ENCODE data around the gene BID.

BID gene

DNA sequence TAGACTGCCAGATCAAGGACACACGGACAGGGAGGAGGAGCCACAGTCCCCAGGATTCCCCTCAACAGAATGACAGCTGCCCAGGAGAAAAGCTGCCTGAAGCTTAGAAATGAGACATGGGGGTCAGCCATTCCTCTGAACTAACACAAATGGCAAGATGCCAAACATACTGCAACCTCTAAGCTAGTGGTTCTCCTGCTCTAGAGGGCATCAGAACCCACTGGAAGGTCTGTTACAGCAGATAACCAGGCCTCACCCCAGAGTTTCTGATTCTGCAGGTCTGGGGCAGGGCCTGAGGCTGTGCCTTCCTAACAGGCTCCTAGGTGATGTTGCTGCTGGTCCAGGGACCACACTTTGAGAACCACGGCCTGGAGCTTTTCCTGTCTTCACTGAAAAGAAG is 28.6 kb upstream of the BID start:
- DNase-seq = no peak

DNA sequence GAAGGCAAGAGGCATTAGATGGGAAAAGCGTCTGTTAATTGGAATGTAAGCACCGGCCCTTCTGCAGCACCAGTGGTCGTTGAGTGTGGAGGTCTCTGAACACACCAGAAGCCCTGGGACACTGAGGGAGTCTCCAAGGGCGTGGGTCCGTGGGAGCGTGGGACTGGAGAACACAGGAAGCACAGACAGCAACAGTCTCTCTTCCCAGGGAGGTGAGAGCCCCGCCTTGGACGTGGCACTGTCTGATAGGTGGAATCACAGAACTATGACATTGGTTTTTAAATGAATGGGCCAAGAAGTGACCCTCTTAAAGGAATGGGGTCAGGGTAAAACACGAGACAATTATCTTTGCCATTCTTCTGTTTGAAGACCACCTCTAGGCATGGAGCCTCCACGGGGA is 28.1 kb upstream of the BID start:
- DNase-seq = no peak

DNA sequence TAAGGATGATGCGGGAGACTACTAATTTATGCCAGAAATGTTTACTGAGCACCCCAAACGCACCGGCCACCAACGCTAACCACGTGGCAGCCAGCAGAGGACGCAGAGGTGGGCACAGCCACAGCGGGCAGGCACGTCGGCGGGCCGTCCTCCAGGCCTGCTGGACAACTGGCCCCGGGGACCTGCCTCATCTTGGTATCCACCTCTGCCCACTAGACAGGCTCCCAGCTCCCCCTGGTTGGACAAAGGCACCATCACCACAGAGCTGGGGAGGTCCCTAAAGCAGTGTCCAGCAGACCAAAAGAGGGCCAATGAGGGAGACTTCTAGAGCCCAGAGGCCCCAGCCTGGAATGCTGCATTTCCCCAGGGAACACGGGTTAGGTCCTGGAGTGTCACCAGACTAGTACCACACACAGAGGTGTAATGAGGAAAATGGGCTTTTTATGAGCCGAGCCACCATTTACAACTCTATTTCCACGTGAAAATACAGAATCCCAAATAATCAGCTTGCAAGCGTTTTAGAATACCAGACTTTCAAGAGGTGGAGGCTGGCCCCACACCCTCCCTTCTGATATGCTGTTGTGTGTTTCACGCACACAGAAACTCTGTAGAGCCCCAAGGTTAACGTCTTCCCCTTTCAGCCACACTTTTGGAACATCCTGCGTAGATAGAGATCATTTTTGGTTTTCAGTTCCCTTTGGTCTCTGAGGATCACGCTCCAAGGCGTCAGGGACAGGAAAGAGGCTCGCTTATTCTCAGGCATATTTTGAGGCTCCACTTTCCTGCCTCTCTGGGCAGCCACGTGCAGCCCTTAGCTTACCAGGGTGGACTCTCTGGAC is 23.7 kb upstream of the BID start:
- no peak for DNase-seq

DNA sequence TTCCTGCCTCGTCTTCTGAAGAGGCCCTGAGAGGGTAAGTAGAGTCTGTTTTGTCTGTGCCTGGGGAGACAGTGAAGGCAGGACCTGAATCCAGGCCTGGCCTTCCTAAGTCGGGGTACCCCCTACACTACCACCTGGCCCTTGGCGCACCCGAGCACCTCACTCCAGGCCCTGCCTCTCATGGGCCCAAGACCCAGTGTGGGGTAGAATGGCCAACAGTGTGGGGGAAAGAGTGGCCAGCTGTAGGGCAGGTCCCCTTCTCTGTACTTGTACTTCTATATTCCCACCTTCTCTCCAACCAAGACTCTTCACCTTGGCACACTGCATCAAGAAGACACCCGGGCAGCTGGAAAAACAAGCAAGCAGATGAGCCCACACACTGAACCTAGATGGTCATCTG is 22.4 kb upstream of the BID start:
- no peak for DNase-seq

DNA sequence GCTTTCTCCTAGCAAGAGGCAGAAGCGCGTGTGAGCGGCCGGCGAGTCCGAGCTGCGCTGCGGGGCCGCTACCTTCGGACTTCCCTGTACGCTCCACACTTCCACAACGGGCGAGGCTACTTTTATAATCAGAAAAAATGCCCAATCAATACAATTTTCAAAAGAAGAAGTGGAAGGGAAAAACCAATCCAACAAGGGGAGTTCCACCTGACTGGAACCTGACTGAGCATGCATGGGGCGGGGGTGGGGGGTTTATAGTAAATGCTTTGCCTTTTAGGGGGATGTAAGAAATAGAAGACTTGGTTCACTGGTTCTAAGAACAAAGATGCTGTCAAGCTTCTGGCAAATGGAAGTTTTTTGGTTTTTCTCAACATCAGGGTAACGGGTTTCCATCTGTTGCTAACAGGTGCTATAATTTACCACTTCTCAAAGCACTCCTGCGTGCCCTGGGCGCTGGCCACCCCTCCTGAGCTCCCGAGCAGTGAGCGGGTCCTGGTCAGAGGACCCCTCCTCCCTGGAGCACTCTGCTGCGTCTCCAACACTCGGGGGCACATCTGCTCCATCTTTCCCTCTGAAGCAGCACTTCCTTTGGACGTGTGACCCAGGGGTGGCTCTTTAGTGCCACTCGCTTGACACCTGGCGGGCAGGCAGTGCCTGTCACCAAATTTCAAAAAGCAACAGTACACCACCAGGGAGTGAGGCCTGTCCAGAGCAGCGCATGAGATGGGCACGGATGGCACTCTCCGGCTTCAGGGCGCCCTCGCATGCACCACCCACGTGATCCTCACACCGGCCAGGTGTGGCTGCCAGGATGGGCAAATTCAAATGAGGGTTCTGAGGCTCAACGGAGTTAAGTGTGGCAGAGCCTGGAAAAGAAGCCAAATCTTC is 21.6 kb upstream of the BID start:
- DNase-seq = no peak

DNA sequence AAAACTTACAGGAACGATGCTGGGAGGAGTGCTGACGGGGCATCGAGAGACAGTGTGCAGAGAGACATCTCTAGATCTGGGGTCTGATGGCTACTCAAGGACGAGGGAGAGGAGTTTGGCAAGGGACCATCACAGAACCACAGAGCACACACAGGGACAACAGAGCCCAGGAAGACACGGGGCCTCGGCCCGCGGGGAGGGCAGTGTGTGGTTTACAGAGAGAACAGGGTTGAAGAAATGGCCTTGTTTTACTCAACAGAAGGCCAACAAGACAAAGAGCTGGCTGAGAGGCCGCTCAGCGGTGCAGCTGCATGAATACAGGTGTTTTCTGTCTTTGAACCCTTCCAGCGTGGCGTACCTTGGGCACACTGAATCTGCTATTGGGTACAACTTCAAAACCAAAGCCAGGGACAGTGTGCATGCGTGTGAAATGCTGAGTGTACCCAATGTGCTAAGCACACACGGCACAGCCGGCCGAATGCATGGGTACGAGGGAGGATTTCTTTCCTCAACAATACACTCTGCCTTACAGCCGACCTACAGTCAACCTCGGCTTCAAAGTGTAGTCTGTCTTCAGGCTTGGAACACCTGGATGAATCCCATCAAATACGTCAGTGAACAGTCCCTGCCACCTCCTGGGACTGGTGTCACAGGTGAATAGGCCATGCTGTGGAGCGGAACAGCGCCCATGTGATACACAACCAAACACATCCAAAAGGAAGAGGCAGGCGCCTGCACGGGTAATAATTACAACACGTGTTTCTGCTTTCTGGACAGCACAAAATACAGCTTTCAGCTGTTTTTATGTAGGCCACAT is 20.7 kb upstream of the BID start:
- DNase-seq = no peak

DNA sequence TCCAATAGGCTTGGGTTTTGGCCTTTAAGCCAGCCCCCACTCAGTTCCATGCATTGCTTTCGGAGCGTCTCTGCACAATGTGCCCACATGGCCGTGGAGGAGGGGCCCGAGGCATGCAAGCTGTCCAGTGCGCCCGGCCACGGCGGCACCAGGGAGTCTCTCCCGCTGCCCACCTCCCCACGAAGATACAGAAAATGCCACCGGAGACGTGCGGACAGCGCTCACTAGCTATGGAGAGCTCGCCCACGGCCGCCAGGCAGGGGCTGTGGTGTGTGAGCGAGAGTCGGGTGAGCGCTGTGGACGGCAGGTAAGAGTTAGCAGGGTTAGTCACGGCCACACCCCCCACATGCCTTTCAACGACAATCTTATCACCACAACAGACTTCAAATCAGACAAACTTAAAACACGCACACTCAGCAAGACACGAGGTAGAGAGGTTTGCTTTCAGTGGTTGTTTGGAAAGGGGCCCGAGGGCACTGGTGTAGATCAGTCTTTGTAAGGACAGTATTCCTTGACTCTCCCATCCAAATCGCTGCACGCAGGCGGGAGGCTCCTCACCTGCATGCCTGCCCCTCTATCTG is 18.7 kb upstream of the BID start:
- no peak for DNase-seq

DNA sequence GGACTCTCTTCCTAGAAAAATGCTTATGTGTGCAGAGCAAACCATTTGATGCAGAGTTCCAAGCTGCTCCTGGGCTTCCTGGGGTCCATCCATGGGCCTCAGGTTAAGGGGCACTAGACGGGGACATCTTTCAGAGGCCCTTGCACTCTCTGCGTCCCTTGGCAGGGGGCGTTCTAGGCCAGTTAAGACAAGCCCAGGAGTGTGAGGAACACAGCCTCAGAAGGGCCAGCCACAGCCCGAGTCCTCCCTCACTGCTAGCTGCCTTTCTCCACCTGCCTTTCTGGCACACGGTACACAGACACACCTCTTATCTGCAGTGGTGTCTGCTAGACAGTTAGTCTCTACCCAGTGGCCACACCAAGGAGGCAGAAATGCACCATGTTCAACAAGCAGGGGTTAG is 18.0 kb upstream of the BID start:
- no peak for DNase-seq

DNA sequence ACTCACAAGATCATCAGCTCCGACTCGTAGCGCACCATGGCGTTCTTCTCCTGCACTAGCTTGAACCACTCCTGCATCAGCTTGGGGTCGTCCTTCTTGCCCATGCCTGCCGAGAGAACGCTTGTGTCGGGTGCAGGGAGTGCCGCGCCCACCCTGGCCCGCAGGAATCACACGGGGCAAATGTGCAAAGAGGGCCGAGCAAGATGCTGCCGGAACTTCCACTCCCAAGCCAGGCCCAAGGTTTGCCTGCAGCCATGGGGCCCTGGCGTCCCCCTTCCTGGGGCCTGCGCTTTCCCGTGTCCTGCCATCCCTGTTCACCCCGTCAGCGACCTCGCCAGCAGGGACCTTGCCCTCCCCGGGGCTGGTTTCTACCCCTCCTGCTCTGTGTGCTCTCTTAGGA is 16.9 kb upstream of the BID start:
- DNase-seq = no peak

DNA sequence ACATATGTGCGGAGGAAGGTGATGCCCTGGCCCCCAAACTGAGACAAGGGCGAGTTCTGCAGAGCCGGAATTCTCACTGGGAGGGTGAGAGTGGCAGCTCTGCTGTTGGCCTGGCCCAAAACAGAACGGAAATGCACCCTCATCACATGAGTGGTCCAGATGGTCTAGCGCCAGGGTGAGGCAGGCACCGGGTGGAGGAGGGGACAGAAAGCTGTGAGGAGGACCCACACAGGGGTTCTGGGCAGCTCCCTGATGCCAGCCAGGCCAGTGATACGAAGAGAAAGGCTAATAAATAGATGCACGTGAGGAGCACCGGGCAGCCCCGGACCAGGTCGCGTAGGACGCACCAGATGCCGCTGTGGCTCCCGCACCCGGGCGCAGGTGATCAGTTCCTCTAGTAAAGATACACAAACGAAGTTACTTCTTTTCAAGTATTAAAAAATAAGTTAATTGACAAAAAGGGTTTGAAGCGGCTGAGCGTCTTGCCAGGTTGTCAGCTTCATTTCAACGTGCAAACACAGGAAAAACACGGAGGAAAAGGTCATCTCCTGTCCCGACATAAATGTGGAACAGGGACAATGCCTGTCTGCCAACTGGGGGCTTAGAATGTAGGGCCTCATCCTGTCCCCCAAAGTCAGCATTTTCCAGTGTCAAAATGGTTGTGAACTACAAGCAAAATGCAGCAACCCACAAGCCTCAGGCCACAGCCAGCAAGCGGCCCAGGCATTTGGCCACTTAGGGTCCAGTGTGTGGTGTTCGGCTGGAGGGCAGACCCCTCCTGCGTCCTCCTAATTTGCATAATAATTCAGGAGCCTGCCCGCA is 15.3 kb upstream of the BID start:
- no peak for DNase-seq

DNA sequence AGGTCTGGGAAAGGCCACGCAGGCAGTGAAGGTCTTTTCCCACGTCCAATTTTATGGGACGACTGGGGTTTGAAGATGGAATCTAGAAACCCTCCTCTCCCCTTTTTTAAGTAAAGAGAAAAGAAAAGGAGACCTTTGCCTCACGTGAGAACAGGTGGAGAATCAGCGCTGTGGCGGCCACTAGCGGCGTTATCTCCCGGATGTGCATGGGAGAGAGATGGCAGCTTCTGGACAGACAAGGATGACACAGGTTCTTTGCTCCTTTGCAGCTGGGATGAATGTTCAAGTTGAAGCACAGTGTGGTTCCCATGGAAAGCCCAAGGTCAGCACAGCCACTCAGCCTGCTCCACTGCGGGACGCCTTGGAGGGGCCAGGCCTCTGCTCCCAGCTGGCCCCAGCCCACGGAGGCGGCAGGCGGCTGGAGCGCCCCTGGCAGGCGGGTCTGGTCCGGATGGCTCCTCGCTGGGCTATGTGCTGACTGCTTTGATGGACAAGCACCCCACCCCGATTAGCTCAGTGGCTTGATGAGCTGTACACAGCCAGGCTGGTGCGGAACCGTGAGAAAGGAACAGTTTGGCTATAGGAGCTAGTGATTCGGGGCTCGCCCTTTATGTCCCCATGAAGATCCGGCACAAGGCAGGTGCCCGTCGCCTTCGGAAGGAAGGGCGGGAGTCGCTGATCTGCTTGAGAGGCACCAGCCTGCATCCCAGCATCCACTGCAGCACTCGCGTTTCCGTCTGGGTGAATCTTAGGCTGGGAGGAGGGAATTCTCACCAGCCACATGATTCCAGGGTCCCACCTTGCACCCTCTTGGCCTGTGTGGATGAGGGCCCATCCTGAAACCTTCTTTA is 14.5 kb upstream of the BID start:
- DNase-seq = no peak

DNA sequence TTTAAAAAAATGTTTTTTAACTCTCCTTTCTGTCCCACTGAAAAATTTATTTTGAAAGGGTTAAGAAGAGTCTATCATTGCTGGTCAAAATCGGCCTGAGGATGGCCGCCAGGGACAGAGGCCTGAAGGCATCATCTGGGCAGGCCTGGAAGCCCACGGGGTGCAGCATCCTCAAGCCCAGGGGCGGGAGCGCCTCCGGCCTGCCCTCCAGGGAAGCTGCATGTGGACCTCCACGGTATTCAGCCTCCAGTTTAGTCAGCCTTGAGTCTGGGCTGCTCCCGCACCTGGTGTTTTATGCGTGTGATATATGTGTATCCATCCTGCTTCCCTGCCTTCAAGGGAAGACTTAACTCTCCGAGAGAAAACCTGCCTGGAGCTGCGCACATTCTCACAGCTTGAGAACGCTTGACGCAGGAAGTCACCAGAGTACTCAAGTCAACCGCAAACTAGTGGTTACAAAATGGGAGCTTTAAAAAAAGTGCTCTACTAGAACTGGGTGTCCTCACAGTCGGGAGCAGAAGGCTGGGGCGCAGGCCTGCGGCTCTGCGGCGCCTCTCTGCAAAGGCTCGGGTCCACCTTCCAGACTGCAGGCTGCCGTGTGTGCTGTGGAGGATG is 13.6 kb upstream of the BID start:
- DNase-seq = no peak

DNA sequence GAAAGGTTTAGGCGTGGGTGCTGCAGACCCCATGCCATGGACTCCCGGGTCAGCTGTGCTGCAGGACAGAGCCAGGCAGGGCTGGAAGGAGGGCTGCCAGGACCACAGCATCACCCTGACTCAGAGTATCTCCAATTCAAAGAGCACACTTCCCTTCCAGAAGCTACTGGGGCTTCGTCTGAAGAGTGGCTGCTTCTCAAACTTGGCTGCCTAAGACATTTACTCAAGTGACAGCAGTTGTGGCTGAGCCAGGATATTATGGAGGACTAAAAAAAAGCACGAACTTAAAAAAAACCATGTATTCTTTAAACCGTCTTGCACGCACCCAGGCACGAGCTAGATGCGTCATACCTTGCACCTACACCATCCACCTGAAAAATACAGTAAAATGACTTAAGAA is 13.0 kb upstream of the BID start:
- no peak for DNase-seq

DNA sequence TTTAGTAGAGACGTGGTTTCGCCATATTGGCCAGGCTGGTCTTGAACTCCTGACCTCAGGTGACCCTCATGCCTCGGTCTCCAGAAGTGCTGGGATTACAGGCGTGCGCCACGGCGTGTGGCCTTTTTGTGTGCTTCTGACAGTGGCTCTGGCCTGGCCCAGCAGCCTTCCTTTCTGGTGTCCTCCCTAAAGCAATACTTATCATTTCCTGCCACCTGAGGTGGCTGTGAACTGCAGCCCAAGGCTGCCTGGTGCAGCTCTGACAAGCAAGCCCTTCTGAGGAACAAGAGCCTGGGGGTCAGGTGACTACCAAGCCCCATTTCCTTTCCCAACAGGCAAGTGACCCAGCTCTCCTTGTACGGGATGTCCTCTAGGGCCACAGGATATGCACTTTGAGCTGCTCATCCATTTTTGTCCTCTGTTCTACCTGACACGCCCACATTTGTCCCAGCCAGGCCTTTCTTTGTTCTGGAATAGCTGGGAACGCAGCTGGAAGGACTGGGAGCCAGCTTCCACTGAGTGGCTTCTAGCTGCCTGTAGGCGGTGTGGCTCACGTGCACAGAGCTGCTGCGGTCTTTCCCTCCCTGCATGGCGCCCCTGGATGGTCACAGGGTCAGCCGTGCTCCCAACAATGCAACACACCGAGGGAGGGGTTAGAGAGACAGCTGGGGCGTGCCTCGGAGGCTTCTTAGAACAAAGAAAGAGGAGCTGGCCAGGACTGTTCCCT is 12.3 kb upstream of the BID start:
- DNase-seq = no peak

DNA sequence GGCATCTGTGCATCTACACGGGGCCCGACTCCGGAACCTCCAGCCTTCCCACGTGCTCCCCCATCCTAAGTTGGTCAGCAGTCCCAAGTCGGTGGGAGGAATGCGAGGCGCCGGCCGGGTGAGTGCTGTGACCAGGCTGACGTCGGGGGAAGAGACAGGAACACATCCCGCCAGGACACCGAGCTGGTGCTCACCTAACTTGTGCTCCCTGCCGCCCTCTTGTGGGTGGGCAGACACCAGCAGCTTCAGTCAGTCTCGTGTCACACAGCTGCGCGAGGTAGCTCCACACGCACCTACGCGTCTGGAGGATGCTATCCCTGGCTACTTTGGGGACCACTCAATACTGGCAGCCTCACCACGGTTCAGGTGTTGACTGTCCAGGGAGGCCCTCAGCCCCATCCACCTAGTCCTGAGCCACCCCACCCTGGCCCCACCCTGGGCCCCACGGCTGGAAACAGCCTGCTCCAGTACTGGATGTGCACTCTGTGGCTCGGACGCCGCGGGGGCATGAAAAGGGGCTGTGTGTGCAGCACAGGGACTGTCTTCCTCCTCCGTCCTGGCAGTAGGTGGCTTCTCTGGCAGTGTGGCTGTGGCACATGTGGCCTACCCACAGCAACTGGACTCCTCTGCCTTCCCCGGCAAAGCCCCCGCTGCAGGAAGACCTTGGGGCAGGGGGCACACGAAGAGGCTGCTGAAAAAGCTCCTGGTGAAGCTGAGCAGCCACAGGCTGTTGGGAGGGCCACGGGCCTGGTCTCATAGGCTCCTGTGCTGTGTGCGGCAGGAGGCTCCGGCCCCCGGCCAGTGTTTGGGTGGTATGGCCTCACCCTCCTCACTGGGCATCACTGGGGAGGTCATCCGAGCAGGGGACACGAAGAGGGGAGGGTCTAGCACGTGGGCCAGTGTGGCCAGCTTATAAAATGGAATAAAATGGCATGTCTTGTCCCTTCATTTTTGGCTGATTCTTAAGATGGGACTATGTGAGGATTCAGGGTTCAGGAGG is 11.2 kb upstream of the BID start:
- no peak for DNase-seq

DNA sequence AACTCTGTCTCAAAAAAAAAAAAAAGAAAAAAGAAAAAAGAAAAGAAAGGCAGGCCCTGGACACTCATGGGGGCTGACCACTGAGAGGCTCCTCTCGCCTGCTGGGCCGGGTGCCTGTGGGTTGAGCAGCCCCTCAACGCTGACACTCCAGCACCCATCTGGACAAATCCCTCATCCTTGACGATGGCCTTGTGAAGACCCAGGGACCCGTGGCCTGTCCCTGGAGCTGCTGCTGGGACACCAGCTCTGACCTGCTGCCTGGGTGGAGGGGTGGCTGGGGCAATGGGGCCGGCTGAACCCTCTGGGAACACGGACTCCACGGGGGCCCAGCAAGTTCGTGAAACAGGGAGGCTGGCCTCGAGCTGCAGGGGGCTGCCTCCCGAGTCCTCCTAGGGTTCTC is 10.5 kb upstream of the BID start:
- no peak for DNase-seq

DNA sequence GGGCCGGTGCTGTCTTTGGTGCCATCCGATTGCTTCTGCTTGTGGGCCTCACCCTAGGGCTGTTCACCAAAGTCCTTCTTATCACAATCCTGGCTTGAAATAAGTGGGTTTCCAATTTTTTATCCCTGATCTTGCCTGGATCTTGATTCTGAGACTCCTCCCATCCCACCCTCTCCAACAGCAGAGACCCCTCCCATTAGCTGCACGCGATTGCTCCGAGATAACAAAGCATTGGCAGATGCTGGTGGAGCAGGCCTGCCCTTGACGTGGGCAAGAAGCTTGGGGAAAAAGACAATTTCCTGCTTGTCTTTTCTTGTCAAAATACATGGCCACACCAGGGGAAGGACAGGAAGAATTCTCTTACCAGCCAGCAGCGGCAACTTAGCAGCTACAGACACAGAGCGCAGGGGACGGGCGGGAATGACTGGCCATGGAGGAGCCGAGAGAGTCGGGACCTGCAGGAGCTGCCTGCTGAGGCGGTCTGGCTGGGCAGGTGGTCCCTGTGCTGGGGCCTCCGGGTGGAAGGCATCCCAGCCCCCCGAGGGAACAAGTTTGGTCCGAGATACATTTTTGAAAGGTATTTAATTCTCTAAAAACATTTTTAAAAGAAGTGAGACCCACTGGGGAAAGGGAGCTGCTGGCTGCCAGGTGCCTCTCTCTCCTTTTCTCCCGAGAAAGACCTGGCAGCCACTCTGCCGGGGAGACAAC is 9.7 kb upstream of the BID start:
- no peak for DNase-seq

DNA sequence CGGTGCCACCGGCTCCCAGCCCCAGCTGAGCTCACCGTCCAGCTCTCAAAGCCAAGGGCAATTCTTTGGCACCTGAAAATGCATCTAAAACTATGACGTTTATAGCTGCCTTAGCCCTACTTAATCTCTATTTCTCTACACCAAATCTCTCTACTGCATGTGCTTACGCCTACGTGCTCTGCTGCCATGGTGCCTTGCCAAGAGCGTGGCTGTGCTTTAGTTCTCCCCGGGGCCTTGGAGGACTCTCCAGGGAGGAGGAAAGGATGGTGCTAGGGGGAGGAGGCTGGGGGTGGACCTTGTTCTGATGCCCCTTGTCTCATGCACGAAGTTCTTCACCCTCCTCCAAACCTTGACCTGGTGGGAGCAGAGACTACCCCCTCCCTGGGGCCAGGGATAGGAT is 9.0 kb upstream of the BID start:
- no peak for DNase-seq
